ENCODE results near the gene COPA.
A peak's percentile ranks its signal among the peaks of the same experiment; 100 is the strongest.
"Not testable (repeated sequence)": the region's sequence is repeated elsewhere in the genome, so short reads cannot be mapped to it uniquely, and the experiment has no call there.

COPA gene

GRCh38 chr1:160291248-160292220, 51.5 kb downstream of the COPA start:
- H3K4me3 ChIP-seq (replicated peaks; ENCODE audit: low read depth, low read length), result no peak overlapping the region
- TF ChIP-seq CTCF (IDR thresholded peaks at IDR 0.05; ENCODE audit: low read depth, low read length, missing control alignments), result peak; percentile 79
- peak; percentile 38 for DNase-seq (ENCODE audit: extremely low read depth, low read depth)

DNA sequence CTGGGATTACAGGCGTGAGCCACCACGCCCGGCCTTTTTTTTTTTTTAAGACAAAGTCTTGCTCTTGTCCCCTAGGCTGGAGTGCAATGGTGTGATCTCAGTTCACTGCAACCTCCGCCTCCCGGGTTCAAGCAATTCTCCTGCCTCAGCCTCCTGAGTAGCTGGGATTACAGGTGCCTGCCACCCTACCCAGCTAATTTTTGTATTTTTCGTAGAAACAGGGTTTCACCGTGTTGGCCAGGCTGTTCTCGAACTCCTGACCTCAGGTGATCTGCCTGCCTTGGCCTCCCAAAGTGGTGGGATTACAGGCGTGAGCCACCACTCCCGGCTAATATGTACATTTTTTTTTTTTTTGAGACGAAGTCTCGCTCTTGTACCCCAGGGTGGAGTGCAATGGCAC, 55.3 kb downstream of the COPA start:
- not testable (repeated sequence) for H3K4me3 ChIP-seq (replicated peaks; ENCODE audit: low read depth, low read length)

DNA sequence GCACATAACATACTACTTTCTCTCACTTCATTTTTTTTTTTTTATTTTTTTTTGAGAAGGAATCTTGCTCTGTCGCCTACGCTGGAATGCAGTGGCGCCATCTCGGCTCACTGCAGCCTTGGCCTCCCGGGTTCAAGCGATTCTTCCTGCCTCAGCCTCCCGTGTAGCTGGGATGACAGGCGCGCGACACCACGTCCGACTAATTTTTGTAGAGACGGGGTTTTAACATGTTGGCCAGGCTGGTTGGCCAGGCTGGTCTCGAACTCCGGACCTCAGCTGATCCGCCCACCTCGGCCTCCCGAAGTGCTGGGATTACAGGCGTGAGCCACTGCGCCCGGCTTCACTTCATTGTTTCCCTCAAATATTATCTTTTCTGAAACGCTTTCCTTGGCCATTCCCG, 57.5 kb downstream of the COPA start:
- TF ChIP-seq CTCF (IDR thresholded peaks at IDR 0.05; ENCODE audit: low read depth, low read length, missing control alignments), result no peak
- no peak for DNase-seq (ENCODE audit: extremely low read depth, low read depth)
- peak overlapping the region; percentile 91 for H3K4me3 ChIP-seq (replicated peaks; ENCODE audit: low read depth, low read length)

More for the DNA sequence above, 55.3 kb downstream of the COPA start:
- DNase-seq (ENCODE audit: extremely low read depth, low read depth), result not testable (repeated sequence)

- peak; percentile 70 for DNase-seq (ENCODE audit: extremely low read depth, low read depth)
- no peak for TF ChIP-seq CTCF (IDR thresholded peaks at IDR 0.05; ENCODE audit: low read depth, low read length, missing control alignments)
- H3K4me3 ChIP-seq (replicated peaks; ENCODE audit: low read depth, low read length), result peak within 1 kb of the TSS; percentile 91
These were observed 58.2 kb downstream of the COPA start, which contains the start of gene PEX19 for GRCh38 chr1:160284782-160285344. PEX19 (minus strand) TSS chr1:160285133; CDS start chr1:160285124, 9 bp downstream.

GRCh38 chr1:160284220-160284781, 58.7 kb downstream of the COPA start:
- DNase-seq (ENCODE audit: extremely low read depth, low read depth), result no peak
- H3K4me3 ChIP-seq (replicated peaks; ENCODE audit: low read depth, low read length), result peak overlapping the region; percentile 91
- no peak for TF ChIP-seq CTCF (IDR thresholded peaks at IDR 0.05; ENCODE audit: low read depth, low read length, missing control alignments)

DNA sequence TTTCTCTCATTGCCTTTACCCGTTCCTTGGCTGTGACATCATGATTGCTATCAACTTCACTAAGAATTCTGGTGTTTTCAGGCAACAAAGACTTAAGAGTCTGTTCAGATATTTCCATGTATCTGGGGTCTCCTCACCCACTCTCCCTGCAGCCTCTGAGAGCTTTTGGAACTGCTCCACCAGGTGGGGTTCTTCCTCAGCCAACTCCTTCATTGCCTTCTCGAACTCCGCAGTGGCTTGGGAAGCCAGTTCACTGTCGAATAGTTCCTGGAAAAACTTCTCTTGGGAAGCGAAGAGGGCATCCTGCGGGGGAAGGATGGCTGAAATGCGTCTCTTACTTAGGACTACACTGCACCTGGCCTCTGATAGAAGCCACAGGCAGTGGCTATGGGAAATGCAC, 60.2 kb downstream of the COPA start:
- TF ChIP-seq CTCF (IDR thresholded peaks at IDR 0.05; ENCODE audit: low read depth, low read length, missing control alignments), result no peak
- no peak for DNase-seq (ENCODE audit: extremely low read depth, low read depth)
- no peak overlapping the region for H3K4me3 ChIP-seq (replicated peaks; ENCODE audit: low read depth, low read length)

DNA sequence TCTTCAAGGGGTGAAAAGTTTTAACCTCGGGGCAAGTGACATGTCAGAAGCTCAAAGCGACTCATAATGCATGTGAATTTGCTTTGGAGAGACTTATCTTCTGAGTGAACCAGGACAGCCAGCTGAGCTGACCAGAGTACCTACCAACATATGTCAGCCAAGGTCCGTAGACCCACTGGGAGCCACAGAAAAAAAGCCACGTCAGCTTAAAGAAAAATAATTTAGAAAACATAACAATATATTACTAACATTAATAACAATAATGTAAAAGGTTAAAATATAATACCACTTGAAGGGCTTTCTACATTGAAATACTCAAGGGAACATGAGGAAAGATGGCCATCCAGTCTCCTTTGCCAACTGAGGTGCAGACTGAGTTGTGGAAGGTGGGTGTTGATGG, 65.1 kb downstream of the COPA start:
- no peak for TF ChIP-seq CTCF (IDR thresholded peaks at IDR 0.05; ENCODE audit: low read depth, low read length, missing control alignments)
- H3K4me3 ChIP-seq (replicated peaks; ENCODE audit: low read depth, low read length), result no peak overlapping the region
- no peak for DNase-seq (ENCODE audit: extremely low read depth, low read depth)
